NB4 (cell line): ENCODE results near the gene CENPB.

Source experiments
- DNase-seq: peaks from one replicate; pipeline ENCODE4 v3.0.0; 2010; ENCODE audit warnings: low read depth
- H3K4me3 ChIP-seq: one replicate; pipeline ENCODE4 v1.5.1; 2011; ENCODE audit warnings: mild to moderate bottlenecking, low read depth, low read length, moderate library complexity
- MYC ChIP-seq: IDR thresholded peaks from 2 replicates; pipeline ENCODE4 v1.6.1; 2011; ENCODE audit warnings: low read depth, low read length
- POLR2A ChIP-seq: IDR thresholded peaks from 2 replicates; pipeline ENCODE4 v1.6.1; 2011; ENCODE audit warnings: mild to moderate bottlenecking; ENCODE audit not compliant: insufficient read length; ENCODE audit errors: extremely low read depth
- TF ChIP-seq, protein P1 (sequence below): IDR thresholded peaks from one replicate; pipeline ENCODE4 v1.5.1; 2012; ENCODE audit warnings: low read depth, low read length
- TF ChIP-seq, protein P2 (sequence below): IDR thresholded peaks from 2 replicates; pipeline ENCODE4 v1.6.1; 2011; ENCODE audit warnings: low read depth, low read length

The CENPB gene

DNA sequence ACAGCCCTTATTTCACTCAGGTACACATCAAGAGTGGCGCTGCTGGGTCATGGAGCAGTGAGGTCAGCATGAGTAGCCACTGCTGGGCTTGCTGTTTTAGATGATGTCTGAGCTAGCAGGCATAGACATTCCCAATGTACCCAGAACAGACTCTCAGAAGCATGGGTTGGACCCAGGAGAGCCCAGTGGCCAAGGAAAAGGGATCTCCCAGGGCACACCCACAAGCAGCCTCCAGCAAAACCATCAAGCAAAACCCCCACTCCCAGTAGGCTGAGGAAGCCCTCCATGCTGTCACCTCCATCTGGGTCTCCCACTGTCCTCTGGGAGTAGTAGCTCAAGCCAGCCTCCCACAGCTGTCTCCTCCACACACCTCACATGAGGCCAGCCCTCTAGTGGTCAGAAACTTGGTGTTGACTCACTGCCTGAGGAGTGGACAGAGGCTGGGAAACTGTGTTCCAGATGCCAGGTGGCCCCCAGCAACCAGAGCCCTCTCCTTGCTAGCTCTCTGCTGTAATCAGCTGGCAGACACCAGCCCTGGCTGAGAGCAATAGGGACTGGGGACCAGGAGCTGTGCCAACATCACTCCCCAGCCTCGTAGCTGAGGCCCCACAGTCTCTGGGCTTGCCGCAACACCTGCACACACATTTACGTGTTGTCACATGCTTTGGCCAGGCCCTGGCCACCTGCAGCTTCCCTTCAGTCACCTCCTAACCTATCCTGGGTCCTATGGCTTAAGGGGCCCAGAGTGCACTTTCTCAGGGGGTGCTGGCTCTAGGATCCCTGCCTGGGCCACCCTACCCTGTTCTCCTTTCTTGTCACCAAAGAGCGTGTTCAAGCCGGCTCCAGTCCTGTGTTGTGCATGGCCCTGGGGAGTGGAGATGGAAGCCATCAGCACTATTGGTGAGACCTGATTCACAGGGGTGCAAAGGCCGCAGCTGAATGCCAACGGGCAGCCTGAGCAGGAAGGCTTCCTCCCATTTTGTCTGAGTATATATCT, 31.9 kb upstream of the CENPB start:
- DNase-seq, result peak; percentile 89
- no peak overlapping the region for H3K4me3 ChIP-seq
- TF ChIP-seq MYC (peak; percentile 43; the same call in 1 of the 2 replicates), POLR2A (no peak)
- TF ChIP-seq, protein P1, sequence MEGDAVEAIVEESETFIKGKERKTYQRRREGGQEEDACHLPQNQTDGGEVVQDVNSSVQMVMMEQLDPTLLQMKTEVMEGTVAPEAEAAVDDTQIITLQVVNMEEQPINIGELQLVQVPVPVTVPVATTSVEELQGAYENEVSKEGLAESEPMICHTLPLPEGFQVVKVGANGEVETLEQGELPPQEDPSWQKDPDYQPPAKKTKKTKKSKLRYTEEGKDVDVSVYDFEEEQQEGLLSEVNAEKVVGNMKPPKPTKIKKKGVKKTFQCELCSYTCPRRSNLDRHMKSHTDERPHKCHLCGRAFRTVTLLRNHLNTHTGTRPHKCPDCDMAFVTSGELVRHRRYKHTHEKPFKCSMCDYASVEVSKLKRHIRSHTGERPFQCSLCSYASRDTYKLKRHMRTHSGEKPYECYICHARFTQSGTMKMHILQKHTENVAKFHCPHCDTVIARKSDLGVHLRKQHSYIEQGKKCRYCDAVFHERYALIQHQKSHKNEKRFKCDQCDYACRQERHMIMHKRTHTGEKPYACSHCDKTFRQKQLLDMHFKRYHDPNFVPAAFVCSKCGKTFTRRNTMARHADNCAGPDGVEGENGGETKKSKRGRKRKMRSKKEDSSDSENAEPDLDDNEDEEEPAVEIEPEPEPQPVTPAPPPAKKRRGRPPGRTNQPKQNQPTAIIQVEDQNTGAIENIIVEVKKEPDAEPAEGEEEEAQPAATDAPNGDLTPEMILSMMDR, result peak; percentile 74
- TF ChIP-seq, protein P2, sequence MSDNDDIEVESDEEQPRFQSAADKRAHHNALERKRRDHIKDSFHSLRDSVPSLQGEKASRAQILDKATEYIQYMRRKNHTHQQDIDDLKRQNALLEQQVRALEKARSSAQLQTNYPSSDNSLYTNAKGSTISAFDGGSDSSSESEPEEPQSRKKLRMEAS, result peak; percentile 66; the same call in 1 of the 2 replicates

DNA sequence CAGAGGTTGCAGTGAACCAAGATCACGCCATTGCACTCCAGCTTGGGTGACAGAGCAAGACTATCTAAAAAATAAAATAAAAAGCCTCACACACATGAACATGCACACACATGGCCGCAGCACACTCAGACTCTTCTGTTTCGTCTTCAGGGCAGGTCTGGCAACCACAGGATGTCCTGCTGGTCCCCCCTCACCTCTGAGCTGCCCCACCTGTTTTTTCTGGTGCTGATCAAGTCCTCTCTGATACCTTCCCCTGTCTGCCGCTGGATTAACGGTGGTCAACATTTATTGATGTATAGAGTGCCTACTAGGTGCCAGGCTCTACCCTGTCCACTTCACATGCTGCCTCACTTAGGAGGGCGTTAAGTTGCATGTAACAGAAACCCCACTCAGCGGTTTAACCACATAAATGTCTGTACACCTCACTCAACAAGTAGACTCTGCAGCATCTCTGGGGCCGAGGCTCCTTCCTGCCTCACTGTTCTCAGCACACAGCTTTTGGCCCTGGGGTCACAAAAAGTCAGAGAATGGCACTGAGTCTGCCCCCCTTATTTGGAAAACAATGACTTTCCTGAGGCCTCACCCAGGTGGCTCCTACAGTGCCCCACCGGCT, 29.3 kb upstream of the CENPB start:
- H3K4me3 ChIP-seq, result no peak overlapping the region
- TF ChIP-seq POLR2A (no peak), MYC (no peak)
- TF ChIP-seq, protein P2, result no peak
- TF ChIP-seq, protein P1, result no peak
- DNase-seq, result no peak

DNA sequence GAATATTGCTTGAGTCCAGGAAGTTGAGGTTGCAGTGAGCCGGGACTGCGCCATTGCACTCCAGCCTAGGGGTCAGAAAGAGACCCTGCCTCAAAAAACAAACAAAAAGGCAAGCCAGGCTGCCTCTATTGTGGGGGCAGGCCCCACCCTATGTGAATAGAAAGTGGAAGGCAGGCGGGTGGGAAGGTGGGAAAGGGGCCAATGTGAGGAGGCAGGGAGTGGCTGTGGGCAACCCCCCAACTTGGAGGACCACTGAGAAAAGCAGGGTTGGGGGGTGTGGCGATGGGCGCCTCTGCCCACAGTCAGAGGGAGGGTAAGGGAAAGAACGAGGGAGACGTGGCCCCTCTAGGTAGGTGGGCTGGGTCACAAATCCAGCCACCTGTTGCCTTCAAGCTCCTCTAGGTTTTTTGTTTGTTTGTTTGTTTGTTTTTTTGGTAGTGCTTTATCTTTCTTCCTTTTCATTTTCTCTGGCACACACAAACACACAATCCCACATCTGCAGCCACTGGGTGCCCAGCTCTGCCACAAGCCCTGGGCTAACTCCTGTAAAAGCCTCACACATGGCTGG, 28.5 kb upstream of the CENPB start:
- H3K4me3 ChIP-seq, result no peak overlapping the region
- no peak for DNase-seq
- no peak for TF ChIP-seq MYC
- TF ChIP-seq POLR2A, result no peak
- TF ChIP-seq, protein P1, result no peak
- TF ChIP-seq, protein P2, result no peak

DNA sequence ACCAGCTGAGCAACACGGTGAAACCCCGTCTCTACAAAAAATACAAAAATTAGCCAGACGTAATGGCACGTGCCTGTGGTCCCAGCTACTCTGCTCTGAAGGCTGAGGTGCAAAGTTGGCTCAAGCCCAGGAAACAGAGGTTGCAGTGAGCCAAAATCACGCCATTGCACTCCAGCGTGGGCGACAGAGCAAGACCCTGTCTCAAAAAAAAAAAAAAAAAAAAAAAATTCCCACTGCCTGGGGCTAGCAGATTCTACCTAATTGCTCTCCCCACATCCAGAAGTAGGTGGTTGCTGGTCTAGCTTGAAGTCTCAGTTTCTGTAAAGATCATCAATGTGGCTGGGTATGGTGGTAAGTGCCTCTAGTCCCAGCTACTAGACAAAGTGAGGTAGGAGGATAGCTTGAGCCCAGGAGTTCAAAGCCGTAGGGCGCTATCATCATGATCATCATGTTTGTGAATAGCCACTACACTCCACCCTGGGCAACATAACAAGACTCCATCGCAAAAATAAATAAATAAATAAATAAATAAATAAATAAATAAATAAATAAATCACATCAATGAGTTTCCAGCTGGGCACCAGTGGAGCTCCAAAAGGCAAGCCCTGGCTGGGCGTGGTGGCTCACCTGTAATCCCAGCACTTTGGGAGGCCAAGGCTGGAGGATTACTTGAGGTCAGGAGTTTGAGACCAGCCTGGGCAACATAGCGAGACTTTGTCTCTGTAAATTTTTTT, 27.5 kb upstream of the CENPB start:
- H3K4me3 ChIP-seq, result no peak overlapping the region
- DNase-seq, result no peak
- TF ChIP-seq MYC (no peak), POLR2A (no peak)
- TF ChIP-seq, protein P2, result no peak
- TF ChIP-seq, protein P1, result no peak

DNA sequence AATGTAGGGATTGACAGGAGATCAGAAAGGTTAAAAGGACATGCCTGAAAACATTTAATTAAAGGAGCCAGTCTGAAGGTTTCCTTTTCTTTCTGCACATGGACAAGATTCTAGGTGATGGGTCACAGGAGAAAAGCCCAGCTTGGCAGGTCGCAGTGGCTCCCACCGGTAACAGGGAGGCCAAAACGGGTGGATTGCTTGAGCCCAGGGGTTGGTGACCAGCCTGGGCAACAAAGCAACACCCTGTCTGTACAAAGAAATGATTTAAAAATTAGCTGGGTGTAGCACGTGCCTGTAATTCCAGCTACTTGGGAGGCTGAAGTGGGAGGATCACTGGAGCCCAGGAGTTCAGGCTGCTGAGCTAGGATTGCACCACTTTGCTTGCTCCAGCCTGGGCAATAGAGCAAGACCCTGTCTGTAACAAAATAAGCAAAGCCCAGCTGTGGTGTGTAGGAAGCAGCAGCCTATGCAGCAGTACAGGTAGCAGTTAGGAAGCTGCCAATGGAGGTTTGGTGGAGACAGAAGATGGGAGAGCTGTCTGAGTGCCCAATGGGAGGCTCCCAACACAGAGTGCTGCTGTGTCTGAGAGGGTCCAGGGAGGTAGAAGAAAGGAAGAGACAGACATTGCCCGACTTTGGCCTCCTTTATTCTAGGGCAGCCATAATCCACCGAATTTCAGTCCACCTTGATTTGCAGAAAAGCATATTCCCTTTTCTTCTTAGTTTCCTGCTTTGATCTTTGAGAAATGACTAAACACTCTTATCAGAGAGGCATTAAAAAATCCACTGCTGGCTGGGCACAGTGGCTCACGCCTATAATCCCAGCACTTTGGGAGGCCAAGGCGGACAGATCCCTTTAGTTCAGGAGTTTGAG, 26.7 kb upstream of the CENPB start:
- TF ChIP-seq POLR2A, result no peak
- no peak for TF ChIP-seq MYC
- TF ChIP-seq, protein P2, result no peak
- TF ChIP-seq, protein P1, result no peak
- DNase-seq, result no peak

More for the DNA sequence above, 26.7 kb upstream of the CENPB start:
- no peak overlapping the region for H3K4me3 ChIP-seq
